Right ventricle myocardium inferior (tissue), 1 donor: ENCODE measurements around the gene ZDHHC3. TPM values are rescaled to one million over a fixed set of nuclear protein-coding genes. Genes with fewer than 3 reads are reported as not detected.

Experiments used
- ATAC-seq: fragments of 200-7000 bp; cut with Tn5 transposase; one replicate; pipeline ENCODE4 v1.9.1; 2020; ENCODE audit warnings: mild to moderate bottlenecking, moderate library complexity
- DNase-seq: peaks from one replicate; pipeline ENCODE4 v3.0.0; 2021; ENCODE audit errors: missing footprints
- intact Hi-C: fragments of 100-400 bp; cut with DNase I; formaldehyde crosslinking; loops from one replicate; pipeline ENCODE4 v1.11.0; 2022
- total RNA-seq: library from RNA; stranded (reverse); fragmentation: NEBNext Ultra II Directional; extraction: Animal tissue kit (Norgen Biotek cat#: 25700); gene quantifications from one replicate; pipeline ENCODE4 v1.2.1, GENCODE V29; 2021
- donor health status: DM: no; HTN: yes; CAD: no; lungs with severe emphysema.

Gene ZDHHC3
- total RNA-seq, 1 donor from 2014 or later: 35.8 TPM

GRCh38 chr3:44942202-44942921 is 33.6 kb downstream of the ZDHHC3 start:
- ATAC-seq (no peak), DNase-seq (no peak)
- intact Hi-C loops: no loop called here

GRCh38 chr3:44939581-44940036 is 36.4 kb downstream of the ZDHHC3 start:
- DNase-seq: no peak
- ATAC-seq: peak; percentile 31

GRCh38 chr3:44932986-44933944 is 42.7 kb downstream of the ZDHHC3 start:
- intact Hi-C loops: no loop called here
- DNase-seq (no peak), ATAC-seq (no peak)

More at GRCh38 chr3:44939581-44940036, 36.4 kb downstream of the ZDHHC3 start:
- intact Hi-C loops: no loop called here

- intact Hi-C loops: no loop called here
- ATAC-seq (no peak), DNase-seq (no peak)
These were observed 43.7 kb downstream of the ZDHHC3 start for GRCh38 chr3:44932271-44932670.

GRCh38 chr3:44931791-44932190 is 44.2 kb downstream of the ZDHHC3 start:
- intact Hi-C loops: no loop called here
- DNase-seq (no peak), ATAC-seq (no peak)

- no peak for DNase-seq
- intact Hi-C loops: no loop called here
- ATAC-seq: no peak
These were observed 45.1 kb downstream of the ZDHHC3 start for GRCh38 chr3:44930911-44931310.

- no peak for DNase-seq
- ATAC-seq: no peak
- intact Hi-C loops: no loop called here
These were observed 46.2 kb downstream of the ZDHHC3 start for GRCh38 chr3:44929782-44930181.

GRCh38 chr3:44927371-44927770 is 48.6 kb downstream of the ZDHHC3 start:
- intact Hi-C loops: no loop called here
- DNase-seq (no peak), ATAC-seq (no peak)

GRCh38 chr3:44926921-44927320 is 49.1 kb downstream of the ZDHHC3 start:
- intact Hi-C loops: no loop called here
- ATAC-seq: no peak

GRCh38 chr3:44926172-44926571 is 49.8 kb downstream of the ZDHHC3 start:
- intact Hi-C loops: no loop called here
- ATAC-seq (no peak), DNase-seq (peak; percentile 73)

More at GRCh38 chr3:44926921-44927320, 49.1 kb downstream of the ZDHHC3 start:
- no peak for DNase-seq

- intact Hi-C loops: no loop called here
- ATAC-seq: no peak
- DNase-seq: no peak
These were observed 51.4 kb downstream of the ZDHHC3 start for GRCh38 chr3:44924457-44925084.

- no peak for ATAC-seq
- DNase-seq: no peak
- intact Hi-C loops: no loop called here
These were observed 52.1 kb downstream of the ZDHHC3 start for GRCh38 chr3:44923632-44924456.

GRCh38 chr3:44920081-44920480 is 55.9 kb downstream of the ZDHHC3 start:
- intact Hi-C loops: no loop called here
- no peak for DNase-seq
- ATAC-seq: no peak

- ATAC-seq (no peak), DNase-seq (no peak)
- intact Hi-C loops: no loop called here
These were observed 57.4 kb downstream of the ZDHHC3 start for GRCh38 chr3:44918581-44918980.

GRCh38 chr3:44918087-44918486 is 57.9 kb downstream of the ZDHHC3 start:
- intact Hi-C loops: no loop called here
- DNase-seq (no peak), ATAC-seq (no peak)

- ATAC-seq: no peak
- intact Hi-C loops: no loop called here
- no peak for DNase-seq
These were observed 60.1 kb downstream of the ZDHHC3 start for GRCh38 chr3:44915702-44916438.

GRCh38 chr3:44914936-44915335 is 61.0 kb downstream of the ZDHHC3 start:
- intact Hi-C loops: loop anchor here (1.0 to 5.0 kb wide), 2 partner anchors 383 to 593 kb away; no protein-coding TSS in a partner anchor
- no peak for DNase-seq
- no peak for ATAC-seq
